H9 (cell line): ENCODE data around the gene GRID2. TPM values are rescaled to one million over a fixed set of nuclear protein-coding genes. Genes with fewer than 3 reads are reported as not detected.

Experiments
- DNase-seq: peaks from one replicate; pipeline ENCODE4 v3.0.0-alpha.2; 2017
- H2AFZ ChIP-seq: one replicate; pipeline ENCODE4 v1.6.1; 2013; ENCODE audit warnings: mild to moderate bottlenecking, low read length, control low read depth, moderate library complexity
- H2AK5ac ChIP-seq: 2 replicates; pipeline ENCODE4 v1.6.1; 2013; ENCODE audit warnings: low read length, control low read depth, mixed read lengths; ENCODE audit not compliant: insufficient read length
- H2BK120ac ChIP-seq: one replicate; pipeline ENCODE4 v1.6.1; 2013; ENCODE audit warnings: low read depth, mild to moderate bottlenecking, low read length, control low read depth, inconsistent platforms; ENCODE audit not compliant: poor library complexity, severe bottlenecking
- H2BK12ac ChIP-seq: 2 replicates; pipeline ENCODE4 v1.6.1; 2013; ENCODE audit warnings: low read length, control low read depth, mixed read lengths, low read depth; ENCODE audit not compliant: insufficient read length
- H2BK15ac ChIP-seq: 2 replicates; pipeline ENCODE4 v1.6.1; 2013; ENCODE audit warnings: low read depth, low read length, control low read depth
- H2BK20ac ChIP-seq: one replicate; pipeline ENCODE4 v1.6.1; 2013; ENCODE audit warnings: low read depth, mild to moderate bottlenecking, low read length, control low read depth, inconsistent platforms; ENCODE audit not compliant: poor library complexity, severe bottlenecking
- H2BK5ac ChIP-seq: 2 replicates; pipeline ENCODE4 v1.6.1; 2013; ENCODE audit warnings: low read length, control low read depth, mixed read lengths; ENCODE audit not compliant: insufficient read length
- H3K14ac ChIP-seq: 2 replicates; pipeline ENCODE4 v1.6.1; 2013; ENCODE audit warnings: low read length, control low read depth; ENCODE audit not compliant: insufficient read depth
- H3K18ac ChIP-seq: 2 replicates; pipeline ENCODE4 v1.6.1; 2013; ENCODE audit warnings: low read depth, mild to moderate bottlenecking, mixed read lengths, low read length, control low read depth; ENCODE audit not compliant: insufficient read length
- H3K23ac ChIP-seq: 2 replicates; pipeline ENCODE4 v1.6.1; 2013; ENCODE audit warnings: low read length, control low read depth, mixed read lengths, low read depth; ENCODE audit not compliant: insufficient read length
- H3K23me2 ChIP-seq: 2 replicates; pipeline ENCODE4 v1.6.1; 2013; ENCODE audit warnings: low read depth, mild to moderate bottlenecking, mixed read lengths, low read length, control low read depth; ENCODE audit not compliant: insufficient read length, poor library complexity, severe bottlenecking
- H3K27ac ChIP-seq: 2 replicates; pipeline ENCODE4 v1.5.1; 2013; ENCODE audit warnings: low read length, control low read depth, mixed read lengths, low read depth; ENCODE audit not compliant: insufficient read length
- H3K27me3 ChIP-seq: 2 replicates; pipeline ENCODE4 v1.6.1; 2013; ENCODE audit warnings: low read length, control low read depth, inconsistent platforms; ENCODE audit not compliant: insufficient read depth
- H3K4ac ChIP-seq: 2 replicates; pipeline ENCODE4 v1.6.1; 2013; ENCODE audit warnings: low read depth, mild to moderate bottlenecking, control low read depth, inconsistent platforms, low read length, moderate library complexity
- H3K4me1 ChIP-seq: 2 replicates; pipeline ENCODE4 v1.6.1; 2013; ENCODE audit warnings: low read length, control low read depth, inconsistent platforms; ENCODE audit not compliant: insufficient read depth
- H3K4me2 ChIP-seq: 2 replicates; pipeline ENCODE4 v1.6.1; 2013; ENCODE audit warnings: low read length, control low read depth, mixed read lengths; ENCODE audit not compliant: insufficient read length, insufficient read depth
- H3K56ac ChIP-seq: 2 replicates; pipeline ENCODE4 v1.6.1; 2013; ENCODE audit warnings: low read depth, mild to moderate bottlenecking, mixed read lengths, low read length, control low read depth; ENCODE audit not compliant: insufficient read length
- H3K79me1 ChIP-seq: 2 replicates; pipeline ENCODE4 v1.6.1; 2013; ENCODE audit warnings: low read depth, mild to moderate bottlenecking, moderate library complexity, low read length, control low read depth, inconsistent platforms; ENCODE audit not compliant: insufficient read depth, poor library complexity, severe bottlenecking
- H3K79me2 ChIP-seq: 2 replicates; pipeline ENCODE4 v1.6.1; 2013; ENCODE audit warnings: low read length, control low read depth, inconsistent platforms; ENCODE audit not compliant: insufficient read depth
- H3K9ac ChIP-seq: 2 replicates; pipeline ENCODE4 v1.6.1; 2013; ENCODE audit warnings: low read length, control low read depth, mixed read lengths; ENCODE audit not compliant: insufficient read length; ENCODE audit errors: extremely low read depth
- H3K9me3 ChIP-seq: one replicate; pipeline ENCODE4 v1.6.1; 2013; ENCODE audit warnings: low read depth, low read length, inconsistent platforms; ENCODE audit not compliant: control insufficient read depth
- H3T11ph ChIP-seq: one replicate; pipeline ENCODE4 v1.6.1; 2013; ENCODE audit warnings: mild to moderate bottlenecking, low read length, control low read depth, inconsistent platforms
- H4K20me1 ChIP-seq: one replicate; pipeline ENCODE4 v1.6.1; 2013; ENCODE audit not compliant: control insufficient read depth, insufficient read length, insufficient read depth
- H4K5ac ChIP-seq: 2 replicates; pipeline ENCODE4 v1.6.1; 2013; ENCODE audit warnings: low read depth, mild to moderate bottlenecking, mixed read lengths, low read length, control low read depth; ENCODE audit not compliant: insufficient read length
- H4K8ac ChIP-seq: replicated peaks from 2 replicates; pipeline ENCODE4 v1.6.1; 2013; ENCODE audit warnings: low read length, control low read depth, mixed read lengths, low read depth; ENCODE audit not compliant: insufficient read length
- H4K91ac ChIP-seq: 2 replicates; pipeline ENCODE4 v1.6.1; 2013; ENCODE audit warnings: low read depth, mild to moderate bottlenecking, moderate library complexity, mixed read lengths, low read length, control low read depth; ENCODE audit not compliant: insufficient read length
- H3K27ac Mint-ChIP-seq, 3 experiments: 2 replicates in 2 of 3; 3 replicates in 1 of 3; pipeline ENCODE4 v1.8.0; 2020 to 2021; ENCODE audit warnings: mixed read lengths in 3 of 3, mild to moderate bottlenecking in 1 of 3, moderate library complexity in 1 of 3
- H3K27me3 Mint-ChIP-seq: 2 replicates; pipeline ENCODE4 v1.8.0; 2021; ENCODE audit warnings: low read depth, mild to moderate bottlenecking, moderate library complexity, mixed read lengths
- H3K36me3 Mint-ChIP-seq, 3 experiments: 2 replicates in 2 of 3; 3 replicates in 1 of 3; pipeline ENCODE4 v1.8.0; 2020 to 2021; ENCODE audit warnings: low read depth in 3 of 3, mixed read lengths in 3 of 3; ENCODE audit not compliant: insufficient read depth in 1 of 3
- H3K4me1 Mint-ChIP-seq, 2 experiments: 2 replicates each; pipeline ENCODE4 v1.8.0; 2020; ENCODE audit warnings: mixed read lengths in 2 of 2
- H3K4me3 Mint-ChIP-seq, 2 experiments: 2 replicates in 1 of 2; 3 replicates in 1 of 2; pipeline ENCODE4 v1.8.0; 2020 to 2021; ENCODE audit warnings: mild to moderate bottlenecking in 2 of 2, mixed read lengths in 2 of 2, moderate library complexity in 1 of 2
- H3K9me3 Mint-ChIP-seq, 2 experiments: 2 replicates in 1 of 2; 3 replicates in 1 of 2; pipeline ENCODE4 v1.8.0; 2020; ENCODE audit warnings: mild to moderate bottlenecking in 2 of 2, mixed read lengths in 2 of 2, moderate library complexity in 1 of 2
- WGBS: extraction: QIAGEN DNeasy Blood & Tissue Kit; methylation state at CpG from one replicate; pipeline ENCODE4 v1.1.7; 2013; ENCODE audit warnings: missing lambda C conversion rate, low lambda C conversion rate, mixed read lengths; ENCODE audit not compliant: insufficient read length; ENCODE audit errors: extremely low coverage; 5-methylcytosine and 5-hydroxymethylcytosine counted together
- total RNA-seq: library from RNA; stranded (reverse); gene quantifications from 2 replicates; pipeline ENCODE4 v1.2.1, GENCODE V29; 2021
- TF ChIP-seq, protein P1 (sequence below): fragments of 200-600 bp; sonication (generic); conservative IDR thresholded peaks from 3 replicates; pipeline ENCODE4 v1.8.0; 2021; ENCODE audit warnings: antibody characterized with exemption, mild to moderate bottlenecking

The GRID2 gene
- total RNA-seq, 1 experiment from 2014 or later, result 21.8 TPM

DNA sequence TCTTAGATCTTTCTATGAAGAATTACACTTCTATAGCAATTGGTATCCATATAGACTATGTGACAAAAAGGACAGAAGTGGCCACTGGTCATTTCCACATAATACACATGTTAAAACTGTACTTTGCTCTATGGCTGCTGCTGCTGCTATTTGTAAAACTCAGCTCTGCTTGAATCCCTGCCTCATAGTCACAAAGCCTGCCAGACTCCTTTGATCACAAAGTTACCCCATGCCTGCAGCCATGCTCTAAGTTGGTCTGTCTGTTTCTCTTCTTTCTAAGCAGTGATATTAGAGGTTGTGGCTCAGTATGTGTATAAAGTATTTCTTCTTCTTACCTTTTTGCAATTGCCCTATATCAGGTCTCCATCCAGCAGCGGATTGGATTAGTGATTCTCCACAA, 210.9 kb downstream of the GRID2 start:
- H3K9me3 Mint-ChIP-seq, result no peaks in the 10 kb centered on the region
- H3K4me1 Mint-ChIP-seq, result peaks cover 29 to 46% of the 10 kb centered on the region in 2 experiments
- Histone ChIP-seq H4K91ac (no peak overlapping the region), H3K56ac (no peak overlapping the region), H2BK20ac (no peak overlapping the region), H2BK12ac (no peak overlapping the region), H2BK5ac (no peak overlapping the region), H3K9me3 (no peaks in the 10 kb centered on the region), H4K8ac (no peak overlapping the region), H3K27me3 (no peaks in the 10 kb centered on the region), H3T11ph (no peak overlapping the region), H3K27ac (no peak overlapping the region), H3K23ac (no peak overlapping the region), H2AFZ (no peak overlapping the region), H3K79me2 (peaks cover 14% of the 10 kb centered on the region; the same call in 1 of the 2 replicates), H3K18ac (no peak overlapping the region), H3K9ac (no peak overlapping the region), H4K20me1 (no peaks in the 10 kb centered on the region), H3K23me2 (no peaks in the 10 kb centered on the region), H2AK5ac (no peak overlapping the region), H2BK120ac (no peak overlapping the region), H3K4me2 (no peak overlapping the region), H2BK15ac (no peak overlapping the region), H3K4ac (no peak overlapping the region), H3K14ac (no peak overlapping the region), H3K79me1 (peaks cover 4% of the 10 kb centered on the region), H3K4me1 (peaks cover 7% of the 10 kb centered on the region), H4K5ac (no peak overlapping the region)
- DNase-seq, result no peak
- peaks cover 0 to 6% (median 3%) of the 10 kb centered on the region in 3 experiments; a peak in 4 of 7 replicates for H3K36me3 Mint-ChIP-seq
- H3K27me3 Mint-ChIP-seq, result no peaks in the 10 kb centered on the region
- no CpG with 5 or more reads among the region's 1 CpG for WGBS
- no peak overlapping the region for H3K4me3 Mint-ChIP-seq
- TF ChIP-seq, protein P1, sequence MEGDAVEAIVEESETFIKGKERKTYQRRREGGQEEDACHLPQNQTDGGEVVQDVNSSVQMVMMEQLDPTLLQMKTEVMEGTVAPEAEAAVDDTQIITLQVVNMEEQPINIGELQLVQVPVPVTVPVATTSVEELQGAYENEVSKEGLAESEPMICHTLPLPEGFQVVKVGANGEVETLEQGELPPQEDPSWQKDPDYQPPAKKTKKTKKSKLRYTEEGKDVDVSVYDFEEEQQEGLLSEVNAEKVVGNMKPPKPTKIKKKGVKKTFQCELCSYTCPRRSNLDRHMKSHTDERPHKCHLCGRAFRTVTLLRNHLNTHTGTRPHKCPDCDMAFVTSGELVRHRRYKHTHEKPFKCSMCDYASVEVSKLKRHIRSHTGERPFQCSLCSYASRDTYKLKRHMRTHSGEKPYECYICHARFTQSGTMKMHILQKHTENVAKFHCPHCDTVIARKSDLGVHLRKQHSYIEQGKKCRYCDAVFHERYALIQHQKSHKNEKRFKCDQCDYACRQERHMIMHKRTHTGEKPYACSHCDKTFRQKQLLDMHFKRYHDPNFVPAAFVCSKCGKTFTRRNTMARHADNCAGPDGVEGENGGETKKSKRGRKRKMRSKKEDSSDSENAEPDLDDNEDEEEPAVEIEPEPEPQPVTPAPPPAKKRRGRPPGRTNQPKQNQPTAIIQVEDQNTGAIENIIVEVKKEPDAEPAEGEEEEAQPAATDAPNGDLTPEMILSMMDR, result no peak
- H3K27ac Mint-ChIP-seq, result no peak overlapping the region; a peak in 1 of 7 replicates
